Stimulated activated CD8-positive, alpha-beta memory T cell treated with anti-CD3 and anti-CD28 coated beads, Interleukin-7, amount 100 ng/mL, for 1 hour (primary cell): Measurements from ENCODE around the gene SAMD4A.
"Not testable (repeated sequence)": the region's sequence is repeated elsewhere in the genome, so short reads cannot be mapped to it uniquely, and the experiment has no call there.

Experiments used
- DNase-seq, 2 donors: peaks; one replicate each; pipeline ENCODE4 v3.0.0-alpha.2; 2020; ENCODE audit warnings: low read depth in 2 of 2

SAMD4A gene

GRCh38 chr14:54797986-54798385 lies 231.1 kb downstream of the SAMD4A start:
- DNase-seq, result no peak

- no peak for DNase-seq
These were observed 231.7 kb downstream of the SAMD4A start for GRCh38 chr14:54798465-54799124.

GRCh38 chr14:54801482-54801881 lies 234.6 kb downstream of the SAMD4A start:
- DNase-seq, result not testable (repeated sequence)

GRCh38 chr14:54803396-54803795 lies 236.5 kb downstream of the SAMD4A start:
- DNase-seq, result no peak

GRCh38 chr14:54803926-54804537 lies 237.1 kb downstream of the SAMD4A start:
- DNase-seq, result no peak

- no peak for DNase-seq
These were observed 237.7 kb downstream of the SAMD4A start for GRCh38 chr14:54804538-54805041.

GRCh38 chr14:54805070-54805444 lies 238.1 kb downstream of the SAMD4A start:
- DNase-seq, result no peak

GRCh38 chr14:54805445-54806322 lies 238.8 kb downstream of the SAMD4A start:
- peak; percentile 43 to 46 for DNase-seq

- DNase-seq, result no peak
These were observed 239.7 kb downstream of the SAMD4A start for GRCh38 chr14:54806616-54807015.

GRCh38 chr14:54807428-54807827 lies 240.5 kb downstream of the SAMD4A start:
- no peak for DNase-seq

GRCh38 chr14:54807881-54808280 lies 241.0 kb downstream of the SAMD4A start:
- no peak for DNase-seq

GRCh38 chr14:54808326-54809161 lies 241.6 kb downstream of the SAMD4A start:
- DNase-seq, result no peak

GRCh38 chr14:54809767-54810166 lies 242.8 kb downstream of the SAMD4A start:
- no peak for DNase-seq

GRCh38 chr14:54812617-54813016 lies 245.7 kb downstream of the SAMD4A start:
- DNase-seq, result no peak

- no peak for DNase-seq
These were observed 246.2 kb downstream of the SAMD4A start for GRCh38 chr14:54813081-54813480.

GRCh38 chr14:54814076-54814475 lies 247.1 kb downstream of the SAMD4A start:
- DNase-seq, result no peak

GRCh38 chr14:54815016-54815415 lies 248.1 kb downstream of the SAMD4A start:
- no peak for DNase-seq

- no peak for DNase-seq
These were observed 248.6 kb downstream of the SAMD4A start for GRCh38 chr14:54815515-54815914.

- DNase-seq, result no peak
These were observed 249.5 kb downstream of the SAMD4A start for GRCh38 chr14:54816450-54816849.

GRCh38 chr14:54817506-54817905 lies 250.6 kb downstream of the SAMD4A start:
- no peak for DNase-seq
